DOHH2 (cell line): Measurements from ENCODE around the gene FAM186B.

Experiments used
- H3F3A ChIP-seq: fragments of 200-600 bp; sonication (generic), shearing (Covaris generic); 2 replicates; pipeline ENCODE4 v1.6.0; 2016; ENCODE audit warnings: antibody characterized with exemption, mild to moderate bottlenecking; ENCODE audit not compliant: control insufficient read depth, insufficient read depth
- H3K27ac ChIP-seq: fragments of 200-600 bp; sonication (generic); 2 replicates; pipeline ENCODE4 v1.5.1; 2014; ENCODE audit warnings: low read depth, mild to moderate bottlenecking, low read length, moderate library complexity
- H3K27me3 ChIP-seq: fragments of 200-600 bp; sonication (generic); 2 replicates; pipeline ENCODE4 v1.6.1; 2014; ENCODE audit warnings: mild to moderate bottlenecking, low read length, mixed read lengths; ENCODE audit not compliant: control insufficient read depth
- H3K36me3 ChIP-seq: fragments of 200-600 bp; sonication (generic); 2 replicates; pipeline ENCODE4 v1.6.1; 2014; ENCODE audit warnings: mild to moderate bottlenecking, low read length, moderate library complexity, mixed read lengths; ENCODE audit not compliant: control insufficient read depth
- H3K4me1 ChIP-seq: fragments of 200-600 bp; sonication (generic); 2 replicates; pipeline ENCODE4 v1.6.1; 2014; ENCODE audit warnings: mild to moderate bottlenecking, low read length, mixed read lengths; ENCODE audit not compliant: control insufficient read depth
- H3K4me2 ChIP-seq: fragments of 200-600 bp; sonication (generic); 2 replicates; pipeline ENCODE4 v1.6.0; 2014; ENCODE audit warnings: mild to moderate bottlenecking, low read length, moderate library complexity
- H3K4me3 ChIP-seq: fragments of 200-600 bp; sonication (generic); 2 replicates; pipeline ENCODE4 v1.5.1; 2014; ENCODE audit warnings: mild to moderate bottlenecking, low read length, mixed read lengths
- H3K79me2 ChIP-seq: fragments of 200-600 bp; sonication (generic); 2 replicates; pipeline ENCODE4 v1.6.1; 2014; ENCODE audit warnings: mild to moderate bottlenecking, low read length, mixed read lengths; ENCODE audit not compliant: control insufficient read depth
- H3K9me2 ChIP-seq: fragments of 200-600 bp; sonication (generic); replicated peaks from 2 replicates; pipeline ENCODE4 v1.6.1; 2014; ENCODE audit warnings: mild to moderate bottlenecking, low read length, mixed read lengths; ENCODE audit not compliant: control insufficient read depth
- H3K9me3 ChIP-seq: fragments of 200-600 bp; sonication (generic); 2 replicates; pipeline ENCODE4 v1.6.1; 2014; ENCODE audit warnings: antibody characterized with exemption, low read length, mixed read lengths; ENCODE audit not compliant: control insufficient read depth, insufficient read depth
- H4K20me1 ChIP-seq: fragments of 200-600 bp; sonication (generic); 2 replicates; pipeline ENCODE4 v1.6.0; 2014; ENCODE audit warnings: low read depth, mild to moderate bottlenecking, antibody characterized with exemption, low read length, moderate library complexity; ENCODE audit not compliant: control insufficient read depth, insufficient read depth
- EZH2phosphoT487 ChIP-seq: fragments of 200-600 bp; sonication (generic); IDR thresholded peaks from 2 replicates; pipeline ENCODE4 v1.6.1; 2017; ENCODE audit warnings: borderline replicate concordance, mild to moderate bottlenecking, antibody characterized with exemption, low read length, moderate library complexity, mixed read lengths
- TF ChIP-seq, protein P1 (sequence below): fragments of 200-600 bp; sonication (generic); IDR thresholded peaks from one replicate; pipeline ENCODE4 v1.5.1; 2014; ENCODE audit warnings: antibody characterized with exemption, mild to moderate bottlenecking, low read depth, low read length; ENCODE audit not compliant: poor library complexity, severe bottlenecking

Gene FAM186B

DNA sequence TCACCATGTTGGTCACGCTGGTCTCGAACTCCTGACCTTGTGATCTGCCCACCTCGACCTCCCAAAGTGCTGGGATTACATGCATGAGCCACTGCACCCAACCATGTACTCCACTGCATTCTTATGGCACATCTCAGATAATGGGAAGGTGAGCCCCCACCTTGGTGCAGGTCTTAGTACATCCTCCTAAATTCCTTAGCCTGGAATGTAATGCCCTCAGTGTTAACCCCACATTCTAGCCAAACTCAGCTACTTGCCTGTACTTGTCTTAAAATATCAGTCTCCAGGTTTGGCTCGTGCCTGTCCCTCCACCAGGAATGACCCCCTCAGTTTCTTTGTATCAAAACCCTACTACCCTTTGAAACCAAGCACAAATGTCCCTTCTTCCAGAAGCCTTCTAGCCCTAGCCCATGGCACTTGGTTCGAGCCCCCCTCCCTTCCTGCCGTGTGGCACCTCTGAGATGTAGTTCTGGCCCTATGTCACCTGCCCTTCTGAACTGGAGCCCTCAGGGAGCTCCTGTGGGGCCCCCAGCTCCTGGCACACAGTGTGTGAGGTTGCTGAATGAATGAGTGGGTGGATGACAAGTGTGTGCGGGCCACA, 58.2 kb downstream of the FAM186B start:
- H3K27me3 ChIP-seq = peaks cover 10% of the 10 kb centered on the region; the same call in 1 of the 2 replicates
- no peak overlapping the region for H3K27ac ChIP-seq
- no peaks in the 10 kb centered on the region for H3K79me2 ChIP-seq
- no peaks in the 10 kb centered on the region for H3K9me2 ChIP-seq
- H3K36me3 ChIP-seq = no peaks in the 10 kb centered on the region
- TF ChIP-seq, protein P1, sequence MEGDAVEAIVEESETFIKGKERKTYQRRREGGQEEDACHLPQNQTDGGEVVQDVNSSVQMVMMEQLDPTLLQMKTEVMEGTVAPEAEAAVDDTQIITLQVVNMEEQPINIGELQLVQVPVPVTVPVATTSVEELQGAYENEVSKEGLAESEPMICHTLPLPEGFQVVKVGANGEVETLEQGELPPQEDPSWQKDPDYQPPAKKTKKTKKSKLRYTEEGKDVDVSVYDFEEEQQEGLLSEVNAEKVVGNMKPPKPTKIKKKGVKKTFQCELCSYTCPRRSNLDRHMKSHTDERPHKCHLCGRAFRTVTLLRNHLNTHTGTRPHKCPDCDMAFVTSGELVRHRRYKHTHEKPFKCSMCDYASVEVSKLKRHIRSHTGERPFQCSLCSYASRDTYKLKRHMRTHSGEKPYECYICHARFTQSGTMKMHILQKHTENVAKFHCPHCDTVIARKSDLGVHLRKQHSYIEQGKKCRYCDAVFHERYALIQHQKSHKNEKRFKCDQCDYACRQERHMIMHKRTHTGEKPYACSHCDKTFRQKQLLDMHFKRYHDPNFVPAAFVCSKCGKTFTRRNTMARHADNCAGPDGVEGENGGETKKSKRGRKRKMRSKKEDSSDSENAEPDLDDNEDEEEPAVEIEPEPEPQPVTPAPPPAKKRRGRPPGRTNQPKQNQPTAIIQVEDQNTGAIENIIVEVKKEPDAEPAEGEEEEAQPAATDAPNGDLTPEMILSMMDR = no peak
- TF ChIP-seq EZH2phosphoT487 = no peak
- peaks cover 59% of the 10 kb centered on the region for H3K4me1 ChIP-seq
- H3K4me3 ChIP-seq = no peak overlapping the region
- H3K9me3 ChIP-seq = no peaks in the 10 kb centered on the region
- no peak overlapping the region for H3K4me2 ChIP-seq
- H4K20me1 ChIP-seq = no peaks in the 10 kb centered on the region
- no peaks in the 10 kb centered on the region for H3F3A ChIP-seq

DNA sequence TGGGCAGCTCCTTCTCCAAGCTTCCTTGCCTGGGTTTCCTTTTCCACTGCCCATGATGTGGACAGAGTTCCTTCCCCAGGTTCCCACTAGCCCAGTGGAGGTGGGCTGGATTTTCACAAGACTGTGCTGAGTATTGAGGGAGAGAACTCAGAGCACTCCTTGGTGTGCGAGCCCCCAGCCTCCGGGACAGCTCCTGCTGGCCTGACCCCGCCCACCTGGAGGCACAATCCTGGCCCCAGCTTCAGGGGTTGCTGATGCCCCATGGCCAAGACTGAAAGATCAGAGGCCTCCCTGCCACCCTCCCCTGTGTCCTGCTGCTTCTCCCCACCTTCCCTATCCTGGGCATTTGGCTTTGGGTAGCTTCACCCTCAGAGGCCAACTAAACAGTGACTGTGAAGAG, 59.0 kb downstream of the FAM186B start:
- TF ChIP-seq EZH2phosphoT487 = no peak
- TF ChIP-seq, protein P1 = no peak
- no peaks in the 10 kb centered on the region for H3K36me3 ChIP-seq

DNA sequence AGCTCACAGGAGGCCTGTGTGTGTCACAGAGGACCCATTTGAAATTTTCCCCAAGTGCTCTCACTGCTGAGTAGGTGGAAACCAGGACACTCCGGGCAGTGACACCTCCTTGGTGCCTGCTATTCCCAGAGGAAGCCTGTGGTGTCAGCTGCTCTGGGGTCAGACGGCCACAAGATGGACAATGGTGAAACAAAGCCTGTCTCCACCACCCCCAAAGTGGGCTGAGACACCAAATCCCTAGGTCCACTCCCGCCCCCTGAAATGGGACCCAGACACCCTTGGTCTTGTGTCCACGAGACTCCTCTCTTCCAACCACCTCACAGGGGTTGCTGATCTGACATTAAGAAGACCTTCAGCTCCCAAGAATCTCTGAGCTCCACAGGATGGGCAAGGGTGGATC, 59.6 kb downstream of the FAM186B start:
- H3K4me3 ChIP-seq = no peak overlapping the region
- H3K27me3 ChIP-seq = peaks cover 10% of the 10 kb centered on the region; the same call in 1 of the 2 replicates
- H3K27ac ChIP-seq = no peak overlapping the region
- H3F3A ChIP-seq = no peaks in the 10 kb centered on the region
- no peak overlapping the region for H3K4me2 ChIP-seq
- no peak for TF ChIP-seq EZH2phosphoT487
- TF ChIP-seq, protein P1 = no peak
- H3K36me3 ChIP-seq = no peaks in the 10 kb centered on the region
- no peaks in the 10 kb centered on the region for H3K79me2 ChIP-seq
- no peaks in the 10 kb centered on the region for H3K9me3 ChIP-seq
- H3K9me2 ChIP-seq = no peaks in the 10 kb centered on the region
- no peaks in the 10 kb centered on the region for H4K20me1 ChIP-seq
- H3K4me1 ChIP-seq = peaks cover 58% of the 10 kb centered on the region

More for the DNA sequence above, 59.0 kb downstream of the FAM186B start:
- Histone ChIP-seq H3K4me2 (no peak overlapping the region), H3K27ac (no peak overlapping the region), H3K79me2 (no peaks in the 10 kb centered on the region), H3K9me3 (no peaks in the 10 kb centered on the region), H3K4me3 (no peak overlapping the region), H3K9me2 (no peaks in the 10 kb centered on the region), H3K27me3 (peaks cover 10% of the 10 kb centered on the region; the same call in 1 of the 2 replicates), H3K4me1 (peaks cover 59% of the 10 kb centered on the region), H4K20me1 (no peaks in the 10 kb centered on the region), H3F3A (no peaks in the 10 kb centered on the region)
